ENCODE data around the gene DCDC1. TPM values are rescaled to one million over a fixed set of nuclear protein-coding genes. Genes with fewer than 3 reads are reported as not detected.

The DCDC1 gene
- total RNA-seq, 2 experiments from 2014 or later = 0.13 TPM; not detected in 1

DNA sequence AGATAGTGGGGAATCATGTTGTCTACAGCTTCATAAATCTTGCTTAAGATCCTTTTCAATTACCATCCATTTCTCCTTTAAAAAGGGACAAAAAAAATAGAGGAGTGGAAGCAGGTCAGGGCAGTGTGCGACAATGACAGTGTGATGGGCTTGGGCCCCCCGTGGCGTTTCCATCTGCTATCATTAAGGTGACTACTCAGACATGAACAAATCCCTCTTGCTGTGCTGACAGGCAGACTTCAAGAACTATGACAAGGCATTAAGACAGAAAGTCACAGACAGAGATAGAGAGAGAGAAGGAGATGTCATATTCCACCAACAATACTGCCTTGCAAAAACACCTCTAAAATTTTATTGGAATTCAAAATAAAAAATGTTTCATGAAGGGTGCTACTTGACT lies 263.2 kb downstream of the DCDC1 start:
- Histone ChIP-seq H3K4me2 (ENCODE audit: low read length) (no peak overlapping the region), H4K20me1 (ENCODE audit: insufficient read depth, low read length) (no peaks in the 10 kb centered on the region), H3K4me1 (ENCODE audit: insufficient read depth, low read length, poor library complexity, severe bottlenecking) (no peaks in the 10 kb centered on the region), H3K4me3 (ENCODE audit: low read depth, low read length, poor library complexity, severe bottlenecking) (no peak overlapping the region), H3K79me2 (ENCODE audit: insufficient read depth, low read depth, low read length) (no peaks in the 10 kb centered on the region), H3K9me3 (ENCODE audit: low read length) (no peaks in the 10 kb centered on the region), H3K36me3 (ENCODE audit: insufficient read depth, low read length) (no peaks in the 10 kb centered on the region), H3K27ac (ENCODE audit: low read depth, low read length, poor library complexity, severe bottlenecking) (no peak overlapping the region), H2AFZ (ENCODE audit: low read length) (no peak overlapping the region), H3K9me2 (ENCODE audit: insufficient read depth, low read length) (no peaks in the 10 kb centered on the region)
- intact Hi-C loops (cut with micrococcal nuclease; ENCODE audit: unreplicated experiment) = loop anchor here (5.0 to 10.0 kb wide), 2 partner anchors 851 to 1068 kb away; no protein-coding TSS in a partner anchor
- ChIA-PET CTCF (ENCODE audit: unreplicated experiment) (no interaction called here), POLR2A (interaction anchor here (0.5 to 1.3 kb wide), 3 partner anchors 9 to 1104 kb away, joined by 3 to 5 read pairs (median 4); no protein-coding TSS in a partner anchor)
- BruUV-seq (replicated peaks) = no TSS peak
- no peak for TF ChIP-seq EZH2phosphoT487 (IDR thresholded peaks at IDR 0.05; ENCODE audit: borderline replicate concordance, low read depth, low read length)
- TF ChIP-seq, protein P1, sequence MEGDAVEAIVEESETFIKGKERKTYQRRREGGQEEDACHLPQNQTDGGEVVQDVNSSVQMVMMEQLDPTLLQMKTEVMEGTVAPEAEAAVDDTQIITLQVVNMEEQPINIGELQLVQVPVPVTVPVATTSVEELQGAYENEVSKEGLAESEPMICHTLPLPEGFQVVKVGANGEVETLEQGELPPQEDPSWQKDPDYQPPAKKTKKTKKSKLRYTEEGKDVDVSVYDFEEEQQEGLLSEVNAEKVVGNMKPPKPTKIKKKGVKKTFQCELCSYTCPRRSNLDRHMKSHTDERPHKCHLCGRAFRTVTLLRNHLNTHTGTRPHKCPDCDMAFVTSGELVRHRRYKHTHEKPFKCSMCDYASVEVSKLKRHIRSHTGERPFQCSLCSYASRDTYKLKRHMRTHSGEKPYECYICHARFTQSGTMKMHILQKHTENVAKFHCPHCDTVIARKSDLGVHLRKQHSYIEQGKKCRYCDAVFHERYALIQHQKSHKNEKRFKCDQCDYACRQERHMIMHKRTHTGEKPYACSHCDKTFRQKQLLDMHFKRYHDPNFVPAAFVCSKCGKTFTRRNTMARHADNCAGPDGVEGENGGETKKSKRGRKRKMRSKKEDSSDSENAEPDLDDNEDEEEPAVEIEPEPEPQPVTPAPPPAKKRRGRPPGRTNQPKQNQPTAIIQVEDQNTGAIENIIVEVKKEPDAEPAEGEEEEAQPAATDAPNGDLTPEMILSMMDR (conservative IDR thresholded peaks at IDR 0.05; ENCODE audit: low read length) = no peak
- no peak for DNase-seq (ENCODE audit: low spot score)

DNA sequence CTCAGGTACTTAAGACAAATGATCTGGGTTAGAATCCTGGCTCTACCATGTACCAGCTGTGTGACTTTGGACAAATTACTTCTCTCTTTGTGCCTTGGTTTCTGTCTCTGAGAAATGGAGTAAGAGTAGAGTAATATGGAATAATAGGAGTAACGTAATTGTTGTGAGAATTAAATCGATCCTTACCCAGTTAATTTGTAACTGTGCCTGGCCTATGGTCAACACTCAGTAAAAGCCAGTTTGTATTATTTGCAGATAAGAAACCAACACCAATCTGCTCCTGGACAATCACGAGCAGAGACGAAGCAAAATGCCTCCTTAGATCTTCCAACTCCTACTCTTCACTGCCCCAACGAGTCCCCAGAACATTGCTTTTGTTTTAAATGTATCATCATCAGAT lies 266.7 kb downstream of the DCDC1 start:
- CTCF ChIA-PET (ENCODE audit: unreplicated experiment) = no interaction called here
- H3K4me3 ChIP-seq (ENCODE audit: low read depth, low read length, poor library complexity, severe bottlenecking) = no peak overlapping the region
- H3K9me3 ChIP-seq (ENCODE audit: low read length) = no peaks in the 10 kb centered on the region
- H3K79me2 ChIP-seq (ENCODE audit: insufficient read depth, low read depth, low read length) = no peaks in the 10 kb centered on the region
- no peaks in the 10 kb centered on the region for H4K20me1 ChIP-seq (ENCODE audit: insufficient read depth, low read length)
- H3K4me2 ChIP-seq (ENCODE audit: low read length) = no peak overlapping the region
- no peak for TF ChIP-seq EZH2phosphoT487 (IDR thresholded peaks at IDR 0.05; ENCODE audit: borderline replicate concordance, low read depth, low read length)
- TF ChIP-seq, protein P1 (conservative IDR thresholded peaks at IDR 0.05; ENCODE audit: low read length) = no peak
- no peak overlapping the region for H2AFZ ChIP-seq (ENCODE audit: low read length)
- POLR2A ChIA-PET = no interaction called here
- H3K36me3 ChIP-seq (ENCODE audit: insufficient read depth, low read length) = no peaks in the 10 kb centered on the region
- H3K27ac ChIP-seq (ENCODE audit: low read depth, low read length, poor library complexity, severe bottlenecking) = no peak overlapping the region
- H3K9me2 ChIP-seq (ENCODE audit: insufficient read depth, low read length) = no peaks in the 10 kb centered on the region
- DNase-seq (ENCODE audit: low spot score) = no peak
- no peaks in the 10 kb centered on the region for H3K4me1 ChIP-seq (ENCODE audit: insufficient read depth, low read length, poor library complexity, severe bottlenecking)
- BruUV-seq (replicated peaks) = no TSS peak
- intact Hi-C loops (cut with micrococcal nuclease; ENCODE audit: unreplicated experiment) = loop anchor here (10.0 kb wide), 1 partner anchor 1072 kb away; no protein-coding TSS in a partner anchor

DNA sequence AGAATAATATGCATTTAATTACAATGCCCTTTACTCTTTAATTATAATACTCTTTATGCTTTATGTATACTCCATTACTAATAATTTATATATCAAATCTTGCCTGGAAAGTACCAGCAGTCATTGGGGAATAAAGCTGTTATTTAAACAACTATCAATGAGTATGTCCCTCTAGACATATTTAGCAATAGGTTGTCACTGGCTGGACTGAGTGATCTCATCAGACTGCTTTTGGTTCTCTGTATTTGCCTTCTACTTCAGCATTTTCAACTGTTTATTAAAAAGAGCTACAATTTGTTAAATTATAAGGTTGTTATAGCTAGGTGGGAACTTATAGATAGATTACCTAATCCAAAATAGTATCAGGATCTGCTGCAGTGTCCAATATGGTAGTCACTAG lies 267.2 kb downstream of the DCDC1 start:
- no TSS peak for BruUV-seq (replicated peaks)
- Histone ChIP-seq H3K9me3 (ENCODE audit: low read length) (no peaks in the 10 kb centered on the region), H3K4me3 (ENCODE audit: low read depth, low read length, poor library complexity, severe bottlenecking) (no peak overlapping the region), H3K27ac (ENCODE audit: low read depth, low read length, poor library complexity, severe bottlenecking) (no peak overlapping the region), H2AFZ (ENCODE audit: low read length) (no peak overlapping the region), H3K4me2 (ENCODE audit: low read length) (no peak overlapping the region), H3K36me3 (ENCODE audit: insufficient read depth, low read length) (no peaks in the 10 kb centered on the region), H3K9me2 (ENCODE audit: insufficient read depth, low read length) (no peaks in the 10 kb centered on the region), H3K79me2 (ENCODE audit: insufficient read depth, low read depth, low read length) (no peaks in the 10 kb centered on the region), H4K20me1 (ENCODE audit: insufficient read depth, low read length) (no peaks in the 10 kb centered on the region), H3K4me1 (ENCODE audit: insufficient read depth, low read length, poor library complexity, severe bottlenecking) (no peaks in the 10 kb centered on the region)
- intact Hi-C loops (cut with micrococcal nuclease; ENCODE audit: unreplicated experiment) = loop anchor here (10.0 kb wide), 1 partner anchor 1072 kb away; no protein-coding TSS in a partner anchor
- TF ChIP-seq EZH2phosphoT487 (IDR thresholded peaks at IDR 0.05; ENCODE audit: borderline replicate concordance, low read depth, low read length) = no peak
- TF ChIP-seq, protein P1 (conservative IDR thresholded peaks at IDR 0.05; ENCODE audit: low read length) = no peak
- no peak for DNase-seq (ENCODE audit: low spot score)
- CTCF ChIA-PET (ENCODE audit: unreplicated experiment) = no interaction called here
- POLR2A ChIA-PET = interaction anchor here (0.5 kb wide), 1 partner anchor 1108 kb away, joined by 6 read pairs; no protein-coding TSS in a partner anchor
